GM21529 (cell line): Measurements from ENCODE around the gene PLA2G10.
A peak's percentile ranks its signal among the peaks of the same experiment; 100 is the strongest.
"Not testable (repeated sequence)": the region's sequence is repeated elsewhere in the genome, so short reads cannot be mapped to it uniquely, and the experiment has no call there.

ENCODE experiments used
- ATAC-seq: cut with Tn5 transposase; IDR thresholded peaks from one replicate; pipeline ENCODE4 v1.9.1; 2021; ENCODE audit not compliant: unreplicated experiment

Gene PLA2G10

GRCh38 chr16:14694129-14694528 is at the start of gene PLA2G10:
Gene PLA2G10 (minus strand): TSS chr16:14694308. CDS start chr16:14694229, 79 bp downstream.
- not testable (repeated sequence) for ATAC-seq

DNA sequence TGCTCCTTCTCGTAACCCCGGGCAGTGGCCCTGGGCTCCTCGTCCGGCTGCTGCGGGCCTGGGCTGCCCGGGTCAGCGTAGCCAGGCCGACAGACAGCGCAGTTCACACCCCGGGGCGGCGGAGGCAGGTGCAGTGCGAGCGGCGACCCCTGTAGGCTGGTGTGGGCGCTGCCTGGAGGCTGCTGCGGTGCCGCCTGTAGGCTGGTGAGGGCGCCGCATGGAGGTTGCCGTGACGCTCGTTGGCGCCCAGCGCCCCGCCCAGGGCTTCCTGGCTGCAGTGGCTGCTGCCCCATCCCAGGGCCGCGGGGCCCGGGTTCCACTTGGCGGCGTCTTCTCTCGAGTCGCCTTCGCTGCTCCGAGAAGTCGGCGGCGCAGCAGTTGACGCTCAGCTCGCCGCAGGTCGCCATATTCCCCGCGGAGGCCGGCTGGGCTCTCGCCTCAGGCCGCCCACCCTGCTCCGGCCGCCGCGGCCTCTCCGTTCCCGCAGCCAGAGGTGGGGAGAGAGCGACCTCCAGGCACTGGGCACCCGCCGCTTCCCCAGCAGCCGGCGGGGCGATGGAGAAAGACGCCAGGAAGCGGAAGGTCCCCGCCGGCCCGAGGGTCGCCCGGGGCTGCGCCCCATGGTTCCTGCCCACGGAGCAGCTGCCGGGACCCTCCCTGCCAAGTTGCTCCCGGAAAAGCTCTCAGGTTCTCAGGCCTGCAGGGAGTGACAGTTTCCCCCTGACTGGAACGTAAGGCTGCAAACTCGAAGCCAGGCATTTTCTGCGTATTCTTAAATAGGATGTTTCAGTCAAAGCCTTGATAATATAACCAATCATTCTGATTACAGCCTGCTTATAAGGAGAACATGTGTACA is 48.4 kb upstream of the PLA2G10 start, which contains the start of gene NPIPA2:
TSS of gene NPIPA2 (plus strand) at position 261 of the 856 bp plus-strand sequence. CDS start 5,533 bp downstream, outside the sequence.
- ATAC-seq: peak; percentile 98

- not testable (repeated sequence) for ATAC-seq
Observed at GRCh38 chr16:14741794-14742193, 47.7 kb upstream of the PLA2G10 start.

DNA sequence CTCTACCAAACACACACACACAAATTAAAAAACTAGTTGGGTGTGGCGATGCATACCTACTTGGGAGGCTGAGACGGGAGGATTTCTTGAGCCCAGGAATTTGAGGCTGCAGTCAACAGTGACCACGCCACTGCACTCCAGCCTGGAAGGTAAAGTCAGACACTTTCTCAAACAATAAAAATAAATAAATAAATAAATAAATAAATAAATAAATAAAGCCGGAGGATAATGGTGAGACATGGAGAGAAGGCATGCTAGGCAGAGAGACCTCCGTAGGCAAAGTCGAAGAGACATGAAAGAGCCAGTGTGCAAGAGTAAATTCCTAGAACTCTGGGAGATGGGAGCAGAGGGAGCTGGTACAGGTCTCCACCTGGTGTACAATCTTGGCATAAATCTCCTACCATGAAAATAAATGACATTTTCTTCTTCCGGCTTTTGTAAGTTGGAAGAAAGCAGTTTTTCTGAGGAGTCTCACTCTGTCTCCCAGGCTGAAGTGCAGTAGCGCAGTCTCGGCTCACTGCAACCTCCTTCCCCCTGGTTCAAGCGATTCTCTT is 46.8 kb upstream of the PLA2G10 start:
- not testable (repeated sequence) for ATAC-seq

DNA sequence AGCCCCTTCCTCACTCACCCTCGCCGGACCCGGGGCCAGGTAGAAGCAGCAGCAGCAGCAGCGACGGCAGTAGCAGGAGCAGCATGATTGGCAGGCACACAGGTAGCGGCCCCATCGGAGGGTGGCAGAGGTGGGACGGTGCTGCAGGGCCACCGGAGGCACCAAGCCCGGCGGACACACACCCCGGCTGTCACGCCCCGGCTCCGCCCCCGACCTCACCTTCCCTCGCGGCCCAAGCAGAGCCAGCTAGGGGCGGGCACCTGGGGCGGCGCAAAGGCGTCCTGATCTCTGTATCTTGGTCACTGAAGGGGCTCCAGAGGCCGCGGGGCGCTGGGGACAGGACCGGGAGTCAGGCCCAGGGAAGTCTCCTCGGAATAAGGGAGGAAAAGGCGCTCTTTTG is 39.1 kb upstream of the PLA2G10 start:
- not testable (repeated sequence) for ATAC-seq

DNA sequence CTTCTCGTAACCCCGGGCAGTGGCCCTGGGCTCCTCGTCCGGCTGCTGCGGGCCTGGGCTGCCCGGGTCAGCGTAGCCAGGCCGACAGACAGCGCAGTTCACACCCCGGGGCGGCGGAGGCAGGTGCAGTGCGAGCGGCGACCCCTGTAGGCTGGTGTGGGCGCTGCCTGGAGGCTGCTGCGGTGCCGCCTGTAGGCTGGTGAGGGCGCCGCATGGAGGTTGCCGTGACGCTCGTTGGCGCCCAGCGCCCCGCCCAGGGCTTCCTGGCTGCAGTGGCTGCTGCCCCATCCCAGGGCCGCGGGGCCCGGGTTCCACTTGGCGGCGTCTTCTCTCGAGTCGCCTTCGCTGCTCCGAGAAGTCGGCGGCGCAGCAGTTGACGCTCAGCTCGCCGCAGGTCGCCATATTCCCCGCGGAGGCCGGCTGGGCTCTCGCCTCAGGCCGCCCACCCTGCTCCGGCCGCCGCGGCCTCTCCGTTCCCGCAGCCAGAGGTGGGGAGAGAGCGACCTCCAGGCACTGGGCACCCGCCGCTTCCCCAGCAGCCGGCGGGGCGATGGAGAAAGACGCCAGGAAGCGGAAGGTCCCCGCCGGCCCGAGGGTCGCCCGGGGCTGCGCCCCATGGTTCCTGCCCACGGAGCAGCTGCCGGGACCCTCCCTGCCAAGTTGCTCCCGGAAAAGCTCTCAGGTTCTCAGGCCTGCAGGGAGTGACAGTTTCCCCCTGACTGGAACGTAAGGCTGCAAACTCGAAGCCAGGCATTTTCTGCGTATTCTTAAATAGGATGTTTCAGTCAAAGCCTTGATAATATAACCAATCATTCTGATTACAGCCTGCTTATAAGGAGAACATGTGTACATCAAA is 9.3 kb upstream of the PLA2G10 start, which contains the start of gene NPIPA3:
TSS of gene NPIPA3 (plus strand) at position 256 of the 856 bp plus-strand sequence. CDS start 5,533 bp downstream, outside the sequence.
- ATAC-seq: peak; percentile 98

GRCh38 chr16:14702672-14703071 is 8.6 kb upstream of the PLA2G10 start:
- ATAC-seq: not testable (repeated sequence)

DNA sequence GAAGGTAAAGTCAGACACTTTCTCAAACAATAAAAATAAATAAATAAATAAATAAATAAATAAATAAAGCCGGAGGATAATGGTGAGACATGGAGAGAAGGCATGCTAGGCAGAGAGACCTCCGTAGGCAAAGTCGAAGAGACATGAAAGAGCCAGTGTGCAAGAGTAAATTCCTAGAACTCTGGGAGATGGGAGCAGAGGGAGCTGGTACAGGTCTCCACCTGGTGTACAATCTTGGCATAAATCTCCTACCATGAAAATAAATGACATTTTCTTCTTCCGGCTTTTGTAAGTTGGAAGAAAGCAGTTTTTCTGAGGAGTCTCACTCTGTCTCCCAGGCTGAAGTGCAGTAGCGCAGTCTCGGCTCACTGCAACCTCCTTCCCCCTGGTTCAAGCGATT is 7.8 kb upstream of the PLA2G10 start:
- not testable (repeated sequence) for ATAC-seq

- ATAC-seq: not testable (repeated sequence)
Observed at GRCh38 chr16:14685870-14686793, 8.0 kb downstream of the PLA2G10 start.

DNA sequence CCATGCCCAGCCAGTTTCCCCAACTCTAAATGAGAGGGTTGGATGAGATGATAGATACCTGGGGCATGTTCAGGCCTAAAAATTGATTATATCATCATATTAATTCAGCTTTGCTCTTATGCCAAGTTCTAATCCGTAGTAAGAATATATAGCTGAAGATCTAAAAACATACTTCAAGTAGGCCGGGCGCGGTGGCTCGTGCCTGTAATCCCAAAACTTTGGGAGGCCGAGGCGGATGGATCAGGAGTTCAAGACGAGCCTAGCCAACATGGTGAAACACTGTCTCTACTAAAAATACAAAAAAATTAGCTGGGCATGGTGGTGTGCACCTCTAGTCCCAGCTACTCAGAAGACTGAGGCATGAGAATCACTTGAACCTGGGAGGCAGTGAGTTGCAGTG is 12.0 kb downstream of the PLA2G10 start:
- no peak for ATAC-seq

DNA sequence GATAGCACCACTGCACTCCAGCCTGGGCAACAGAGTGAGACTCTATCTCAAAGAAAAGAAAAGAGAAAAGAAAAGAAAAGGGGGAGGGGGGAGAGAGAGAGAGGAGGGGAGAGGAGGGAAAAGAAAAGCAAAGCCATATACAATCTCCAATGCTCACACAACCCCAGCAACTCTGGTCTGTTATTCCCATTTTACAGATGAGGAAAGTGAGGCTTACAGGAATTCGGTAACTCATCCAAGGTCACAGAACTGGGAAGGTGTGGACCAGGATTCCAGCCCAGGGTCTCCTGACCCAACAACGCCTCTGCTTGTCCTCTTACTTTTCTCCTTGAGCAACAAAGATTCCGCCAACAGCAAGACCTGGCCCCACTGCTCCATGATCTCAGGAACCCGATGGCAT is 13.0 kb downstream of the PLA2G10 start:
- ATAC-seq: no peak

DNA sequence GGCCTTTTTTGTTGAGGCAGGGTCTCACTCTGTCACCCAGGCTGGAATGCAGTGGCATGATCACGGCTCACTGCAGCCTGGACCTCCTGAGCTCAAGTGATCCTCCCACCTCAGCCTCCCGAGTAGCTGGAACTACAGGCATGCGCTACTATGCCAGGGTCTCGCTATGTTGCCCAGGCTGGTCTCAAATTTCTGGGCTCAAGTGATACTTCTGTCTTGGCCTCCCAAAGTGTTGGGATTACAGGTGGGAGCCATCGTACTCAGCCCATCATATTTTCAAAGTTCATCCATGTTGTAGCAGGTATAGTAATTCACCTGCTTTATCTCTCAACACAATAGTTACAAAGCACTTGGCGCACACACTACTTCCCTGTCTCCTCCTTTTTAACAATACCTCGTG is 13.7 kb downstream of the PLA2G10 start:
- ATAC-seq: not testable (repeated sequence)

GRCh38 chr16:14678748-14679497 is 15.2 kb downstream of the PLA2G10 start:
- ATAC-seq: no peak

GRCh38 chr16:14677627-14678026 is 16.5 kb downstream of the PLA2G10 start:
- no peak for ATAC-seq

GRCh38 chr16:14676633-14677032 is 17.5 kb downstream of the PLA2G10 start:
- ATAC-seq: no peak

DNA sequence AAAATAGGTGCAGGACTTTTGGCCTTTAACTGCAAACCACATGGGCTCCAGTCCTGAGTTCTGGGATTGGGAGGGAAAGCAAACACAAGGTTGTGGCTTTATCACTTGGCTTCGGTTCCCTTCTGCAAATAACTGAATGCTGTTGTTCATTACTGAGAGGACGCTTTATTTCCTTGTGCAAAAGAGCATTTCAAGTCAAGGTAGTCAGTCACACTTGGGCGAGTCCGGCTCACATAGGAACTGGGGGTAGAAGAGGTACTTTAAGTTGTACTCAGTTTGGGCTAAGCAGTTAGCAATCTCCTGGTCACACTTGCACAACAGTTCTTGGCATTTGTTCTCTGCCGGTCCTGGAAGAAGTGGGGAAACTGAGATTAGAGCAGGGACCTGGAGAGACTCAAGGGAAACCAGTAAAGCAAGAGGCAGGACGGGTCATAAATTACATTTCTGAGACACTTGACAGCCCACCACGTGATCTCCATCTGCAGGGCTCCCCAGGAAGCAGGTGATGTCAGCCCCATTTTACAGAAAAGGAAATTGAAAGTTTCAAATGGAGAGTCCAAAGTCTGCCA is 21.6 kb downstream of the PLA2G10 start:
- ATAC-seq: peak; percentile 75

- ATAC-seq: no peak
Observed at GRCh38 chr16:14669776-14670175, 24.3 kb downstream of the PLA2G10 start.

GRCh38 chr16:14668556-14669223 is 25.4 kb downstream of the PLA2G10 start:
- ATAC-seq: no peak
